Measurements from ENCODE around the gene NTM. TPM values are rescaled to one million over a fixed set of nuclear protein-coding genes. Genes with fewer than 3 reads are reported as not detected.

Gene NTM
- total RNA-seq, 1 experiment from 2014 or later: 2.7 TPM

- H3K36me3 ChIP-seq (replicated peaks; ENCODE audit: control insufficient read depth, insufficient read depth, low read length): no peaks in the 10 kb centered on the region
- DNase-seq: no peak
- H3K4me3 ChIP-seq (ENCODE audit: insufficient read depth, low read depth, low read length): no peak overlapping the region
- no peaks in the 10 kb centered on the region for H3K27me3 ChIP-seq (ENCODE audit: control insufficient read depth, insufficient read depth, low read length)
Measured at GRCh38 chr11:131964698-131965483, 594.5 kb downstream of the NTM start.

GRCh38 chr11:131965504-131965903, 595.1 kb downstream of the NTM start:
- no peak overlapping the region for H3K4me3 ChIP-seq (ENCODE audit: insufficient read depth, low read depth, low read length)
- no peaks in the 10 kb centered on the region for H3K27me3 ChIP-seq (ENCODE audit: control insufficient read depth, insufficient read depth, low read length)
- H3K36me3 ChIP-seq (replicated peaks; ENCODE audit: control insufficient read depth, insufficient read depth, low read length): no peaks in the 10 kb centered on the region
- DNase-seq: no peak

GRCh38 chr11:131966667-131967066, 596.3 kb downstream of the NTM start:
- no peak for DNase-seq
- Histone ChIP-seq H3K4me3 (ENCODE audit: insufficient read depth, low read depth, low read length) (no peak overlapping the region), H3K27me3 (ENCODE audit: control insufficient read depth, insufficient read depth, low read length) (no peaks in the 10 kb centered on the region), H3K36me3 (replicated peaks; ENCODE audit: control insufficient read depth, insufficient read depth, low read length) (no peaks in the 10 kb centered on the region)

- Histone ChIP-seq H3K27me3 (ENCODE audit: control insufficient read depth, insufficient read depth, low read length) (no peaks in the 10 kb centered on the region), H3K36me3 (replicated peaks; ENCODE audit: control insufficient read depth, insufficient read depth, low read length) (no peaks in the 10 kb centered on the region), H3K4me3 (ENCODE audit: insufficient read depth, low read depth, low read length) (no peak overlapping the region)
- no peak for DNase-seq
Measured at GRCh38 chr11:131969261-131969660, 598.8 kb downstream of the NTM start.

- no peaks in the 10 kb centered on the region for H3K27me3 ChIP-seq (ENCODE audit: control insufficient read depth, insufficient read depth, low read length)
- H3K36me3 ChIP-seq (replicated peaks; ENCODE audit: control insufficient read depth, insufficient read depth, low read length): no peaks in the 10 kb centered on the region
- no peak overlapping the region for H3K4me3 ChIP-seq (ENCODE audit: insufficient read depth, low read depth, low read length)
- no peak for DNase-seq
Measured at GRCh38 chr11:131973061-131973460, 602.6 kb downstream of the NTM start.

- Histone ChIP-seq H3K36me3 (replicated peaks; ENCODE audit: control insufficient read depth, insufficient read depth, low read length) (no peaks in the 10 kb centered on the region), H3K27me3 (ENCODE audit: control insufficient read depth, insufficient read depth, low read length) (no peaks in the 10 kb centered on the region), H3K4me3 (ENCODE audit: insufficient read depth, low read depth, low read length) (no peak overlapping the region)
- no peak for DNase-seq
Measured at GRCh38 chr11:131975619-131976018, 605.2 kb downstream of the NTM start.

GRCh38 chr11:131976021-131976420, 605.6 kb downstream of the NTM start:
- no peak overlapping the region for H3K4me3 ChIP-seq (ENCODE audit: insufficient read depth, low read depth, low read length)
- DNase-seq: no peak

GRCh38 chr11:131977231-131977630, 606.8 kb downstream of the NTM start:
- no peak for DNase-seq
- H3K4me3 ChIP-seq (ENCODE audit: insufficient read depth, low read depth, low read length): no peak overlapping the region
- H3K27me3 ChIP-seq (ENCODE audit: control insufficient read depth, insufficient read depth, low read length): no peaks in the 10 kb centered on the region
- no peaks in the 10 kb centered on the region for H3K36me3 ChIP-seq (replicated peaks; ENCODE audit: control insufficient read depth, insufficient read depth, low read length)

More at GRCh38 chr11:131976021-131976420, 605.6 kb downstream of the NTM start:
- no peaks in the 10 kb centered on the region for H3K36me3 ChIP-seq (replicated peaks; ENCODE audit: control insufficient read depth, insufficient read depth, low read length)
- H3K27me3 ChIP-seq (ENCODE audit: control insufficient read depth, insufficient read depth, low read length): no peaks in the 10 kb centered on the region

GRCh38 chr11:131977854-131978253, 607.4 kb downstream of the NTM start:
- H3K36me3 ChIP-seq (replicated peaks; ENCODE audit: control insufficient read depth, insufficient read depth, low read length): no peaks in the 10 kb centered on the region
- no peak overlapping the region for H3K4me3 ChIP-seq (ENCODE audit: insufficient read depth, low read depth, low read length)
- no peaks in the 10 kb centered on the region for H3K27me3 ChIP-seq (ENCODE audit: control insufficient read depth, insufficient read depth, low read length)
- DNase-seq: no peak

- no peaks in the 10 kb centered on the region for H3K36me3 ChIP-seq (replicated peaks; ENCODE audit: control insufficient read depth, insufficient read depth, low read length)
- no peaks in the 10 kb centered on the region for H3K27me3 ChIP-seq (ENCODE audit: control insufficient read depth, insufficient read depth, low read length)
- DNase-seq: no peak
- H3K4me3 ChIP-seq (ENCODE audit: insufficient read depth, low read depth, low read length): no peak overlapping the region
Measured at GRCh38 chr11:131978351-131978750, 607.9 kb downstream of the NTM start.

GRCh38 chr11:131979364-131979763, 608.9 kb downstream of the NTM start:
- no peak for DNase-seq
- Histone ChIP-seq H3K36me3 (replicated peaks; ENCODE audit: control insufficient read depth, insufficient read depth, low read length) (no peaks in the 10 kb centered on the region), H3K27me3 (ENCODE audit: control insufficient read depth, insufficient read depth, low read length) (no peaks in the 10 kb centered on the region), H3K4me3 (ENCODE audit: insufficient read depth, low read depth, low read length) (no peak overlapping the region)

GRCh38 chr11:131980199-131980598, 609.8 kb downstream of the NTM start:
- Histone ChIP-seq H3K4me3 (ENCODE audit: insufficient read depth, low read depth, low read length) (no peak overlapping the region), H3K27me3 (ENCODE audit: control insufficient read depth, insufficient read depth, low read length) (no peaks in the 10 kb centered on the region), H3K36me3 (replicated peaks; ENCODE audit: control insufficient read depth, insufficient read depth, low read length) (no peaks in the 10 kb centered on the region)
- no peak for DNase-seq

GRCh38 chr11:131980888-131981668, 610.7 kb downstream of the NTM start:
- Histone ChIP-seq H3K4me3 (ENCODE audit: insufficient read depth, low read depth, low read length) (no peak overlapping the region), H3K27me3 (ENCODE audit: control insufficient read depth, insufficient read depth, low read length) (no peaks in the 10 kb centered on the region), H3K36me3 (replicated peaks; ENCODE audit: control insufficient read depth, insufficient read depth, low read length) (no peaks in the 10 kb centered on the region)
- DNase-seq: no peak

- Histone ChIP-seq H3K4me3 (ENCODE audit: insufficient read depth, low read depth, low read length) (no peak overlapping the region; the same call in 1 of the 2 replicates), H3K27me3 (ENCODE audit: control insufficient read depth, insufficient read depth, low read length) (no peaks in the 10 kb centered on the region), H3K36me3 (replicated peaks; ENCODE audit: control insufficient read depth, insufficient read depth, low read length) (no peaks in the 10 kb centered on the region)
- DNase-seq: peak; percentile 69
Measured at GRCh38 chr11:131982154-131982553, 611.7 kb downstream of the NTM start.

GRCh38 chr11:131985846-131986301, 615.5 kb downstream of the NTM start:
- Histone ChIP-seq H3K27me3 (ENCODE audit: control insufficient read depth, insufficient read depth, low read length) (no peaks in the 10 kb centered on the region), H3K4me3 (ENCODE audit: insufficient read depth, low read depth, low read length) (no peak overlapping the region), H3K36me3 (replicated peaks; ENCODE audit: control insufficient read depth, insufficient read depth, low read length) (no peaks in the 10 kb centered on the region)
- DNase-seq: no peak
